ENCODE measurements around the gene KRTAP5-5. TPM values are rescaled to one million over a fixed set of nuclear protein-coding genes. Genes with fewer than 3 reads are reported as not detected.
"Not testable (repeated sequence)": the region's sequence is repeated elsewhere in the genome, so short reads cannot be mapped to it uniquely, and the experiment has no call there.

Gene KRTAP5-5
- polyA plus RNA-seq, 3 donors from 2014 or later: not detected

- peaks cover 6 to 10% (median 7%) of the 10 kb centered on the region in 3 donors for H3K27me3 Mint-ChIP-seq (ENCODE audit: low read depth in 3 of 3)
- H3K4me1 Mint-ChIP-seq: no peaks in the 10 kb centered on the region
- H3K9me3 Mint-ChIP-seq: peaks cover 0 to 2% (median 0%) of the 10 kb centered on the region in 6 donors
- no peak for DNase-seq
- H3K27ac Mint-ChIP-seq: no peak overlapping the region
- no peak overlapping the region for H3K4me3 Mint-ChIP-seq
- no peaks in the 10 kb centered on the region for H3K36me3 Mint-ChIP-seq
Measured at GRCh38 chr11:1652442-1652770, 22.8 kb downstream of the KRTAP5-5 start.

- Mint-ChIP-seq H3K27me3 (ENCODE audit: low read depth in 3 of 3) (peaks cover 6 to 10% (median 7%) of the 10 kb centered on the region in 3 donors), H3K27ac (no peak overlapping the region), H3K4me3 (no peak overlapping the region), H3K36me3 (no peaks in the 10 kb centered on the region), H3K9me3 (peaks cover 0 to 2% (median 0%) of the 10 kb centered on the region in 6 donors), H3K4me1 (no peaks in the 10 kb centered on the region)
- DNase-seq: peak; percentile 72 to 78 (median 75)
Measured at GRCh38 chr11:1652771-1653540, 23.4 kb downstream of the KRTAP5-5 start.

- DNase-seq: no peak
- Mint-ChIP-seq H3K27ac (peak overlapping the region in 1 of 6 donors; percentile 27), H3K27me3 (ENCODE audit: low read depth in 3 of 3) (peaks cover 8 to 10% (median 10%) of the 10 kb centered on the region in 3 donors), H3K4me3 (no peak overlapping the region), H3K4me1 (peaks cover 0 to 4% of the 10 kb centered on the region in 2 donors), H3K36me3 (no peaks in the 10 kb centered on the region), H3K9me3 (peaks cover 0 to 2% (median 0%) of the 10 kb centered on the region in 6 donors)
Measured at GRCh38 chr11:1653541-1654387, 24.2 kb downstream of the KRTAP5-5 start.

- H3K27ac Mint-ChIP-seq: no peak overlapping the region
- peaks cover 6 to 12% of the 10 kb centered on the region in 2 donors for H3K4me1 Mint-ChIP-seq
- H3K9me3 Mint-ChIP-seq: peaks cover 0 to 2% (median 0%) of the 10 kb centered on the region in 6 donors
- H3K36me3 Mint-ChIP-seq: no peaks in the 10 kb centered on the region
- DNase-seq: no peak
- H3K4me3 Mint-ChIP-seq: no peak overlapping the region
- H3K27me3 Mint-ChIP-seq (ENCODE audit: low read depth in 3 of 3): peaks cover 8 to 18% (median 16%) of the 10 kb centered on the region in 3 donors
Measured at GRCh38 chr11:1654388-1655167, 25.0 kb downstream of the KRTAP5-5 start.

GRCh38 chr11:1655168-1656060 lies 25.8 kb downstream of the KRTAP5-5 start:
- Mint-ChIP-seq H3K4me3 (no peak overlapping the region), H3K4me1 (peaks cover 14 to 20% of the 10 kb centered on the region in 2 donors), H3K27me3 (ENCODE audit: low read depth in 3 of 3) (peaks cover 10 to 20% (median 18%) of the 10 kb centered on the region in 3 donors), H3K27ac (no peak overlapping the region), H3K36me3 (no peaks in the 10 kb centered on the region), H3K9me3 (peaks cover 0 to 2% (median 0%) of the 10 kb centered on the region in 6 donors)
- no peak for DNase-seq

GRCh38 chr11:1656061-1656441 lies 26.5 kb downstream of the KRTAP5-5 start:
- Mint-ChIP-seq H3K36me3 (no peaks in the 10 kb centered on the region), H3K4me3 (no peak overlapping the region)

GRCh38 chr11:1656670-1657069 lies 27.1 kb downstream of the KRTAP5-5 start:
- Mint-ChIP-seq H3K36me3 (no peaks in the 10 kb centered on the region), H3K9me3 (no peaks in the 10 kb centered on the region), H3K4me3 (no peak overlapping the region), H3K27me3 (ENCODE audit: low read depth in 3 of 3) (peaks cover 10 to 18% (median 16%) of the 10 kb centered on the region in 3 donors), H3K4me1 (peaks cover 20 to 29% of the 10 kb centered on the region in 2 donors), H3K27ac (no peak overlapping the region)
- DNase-seq: no peak

More at GRCh38 chr11:1656061-1656441, 26.5 kb downstream of the KRTAP5-5 start:
- Mint-ChIP-seq H3K27ac (no peak overlapping the region), H3K4me1 (peaks cover 17 to 24% of the 10 kb centered on the region in 2 donors), H3K9me3 (peaks cover 0 to 1% (median 0%) of the 10 kb centered on the region in 6 donors), H3K27me3 (ENCODE audit: low read depth in 3 of 3) (peaks cover 10 to 18% (median 18%) of the 10 kb centered on the region in 3 donors)
- DNase-seq: no peak

- H3K36me3 Mint-ChIP-seq: no peaks in the 10 kb centered on the region
- peak overlapping the region in 3 of 6 donors; percentile 47 to 66 (median 49) for H3K27ac Mint-ChIP-seq
- H3K4me1 Mint-ChIP-seq: peaks cover 32 to 45% of the 10 kb centered on the region in 2 donors
- H3K9me3 Mint-ChIP-seq: no peaks in the 10 kb centered on the region
- peaks cover 13 to 20% (median 17%) of the 10 kb centered on the region in 3 donors for H3K27me3 Mint-ChIP-seq (ENCODE audit: low read depth in 3 of 3)
- DNase-seq: peak in 2 of 3 donors; percentile 31 to 48
- H3K4me3 Mint-ChIP-seq: peak overlapping the region in 4 of 5 donors; percentile 41 to 66 (median 54)
Measured at GRCh38 chr11:1659506-1659905, 29.9 kb downstream of the KRTAP5-5 start.

- DNase-seq: no peak
- no peaks in the 10 kb centered on the region for H3K36me3 Mint-ChIP-seq
- peaks cover 0 to 1% (median 0%) of the 10 kb centered on the region in 6 donors for H3K9me3 Mint-ChIP-seq
- peaks cover 32 to 45% of the 10 kb centered on the region in 2 donors for H3K4me1 Mint-ChIP-seq
- H3K27ac Mint-ChIP-seq: peak overlapping the region in 2 of 6 donors; percentile 40 to 66
- H3K27me3 Mint-ChIP-seq (ENCODE audit: low read depth in 3 of 3): peaks cover 13 to 22% (median 17%) of the 10 kb centered on the region in 3 donors
- H3K4me3 Mint-ChIP-seq: peak overlapping the region; percentile 33 to 66 (median 50)
Measured at GRCh38 chr11:1660111-1660867, 30.7 kb downstream of the KRTAP5-5 start.

GRCh38 chr11:1661454-1662269 lies 32.1 kb downstream of the KRTAP5-5 start:
- not testable (repeated sequence) for H3K9me3 Mint-ChIP-seq, H3K36me3 Mint-ChIP-seq
- H3K4me3 Mint-ChIP-seq: peak overlapping the region in 3 of 5 donors; percentile 52 to 58 (median 55)
- H3K27me3 Mint-ChIP-seq (ENCODE audit: low read depth in 3 of 3): peaks cover 12 to 17% (median 13%) of the 10 kb centered on the region in 3 donors
- peak; percentile 25 to 43 (median 27) for DNase-seq
- peak overlapping the region in 2 of 6 donors; percentile 66 to 74 for H3K27ac Mint-ChIP-seq
- H3K4me1 Mint-ChIP-seq: peaks cover 32 to 45% of the 10 kb centered on the region in 2 donors

- Mint-ChIP-seq H3K4me1 (peaks cover 32 to 45% of the 10 kb centered on the region in 2 donors), H3K27ac (peak overlapping the region in 3 of 6 donors; percentile 25 to 74 (median 72)), H3K4me3 (peak overlapping the region in 3 of 5 donors; percentile 3 to 67 (median 16)), H3K27me3 (ENCODE audit: low read depth in 3 of 3) (peaks cover 10 to 15% (median 13%) of the 10 kb centered on the region in 3 donors)
- not testable (repeated sequence) for H3K36me3 Mint-ChIP-seq, H3K9me3 Mint-ChIP-seq
- peak; percentile 36 to 58 (median 52) for DNase-seq
Measured at GRCh38 chr11:1662699-1663283, 33.2 kb downstream of the KRTAP5-5 start.
